ENCODE data around the gene LCN6.

The LCN6 gene

DNA sequence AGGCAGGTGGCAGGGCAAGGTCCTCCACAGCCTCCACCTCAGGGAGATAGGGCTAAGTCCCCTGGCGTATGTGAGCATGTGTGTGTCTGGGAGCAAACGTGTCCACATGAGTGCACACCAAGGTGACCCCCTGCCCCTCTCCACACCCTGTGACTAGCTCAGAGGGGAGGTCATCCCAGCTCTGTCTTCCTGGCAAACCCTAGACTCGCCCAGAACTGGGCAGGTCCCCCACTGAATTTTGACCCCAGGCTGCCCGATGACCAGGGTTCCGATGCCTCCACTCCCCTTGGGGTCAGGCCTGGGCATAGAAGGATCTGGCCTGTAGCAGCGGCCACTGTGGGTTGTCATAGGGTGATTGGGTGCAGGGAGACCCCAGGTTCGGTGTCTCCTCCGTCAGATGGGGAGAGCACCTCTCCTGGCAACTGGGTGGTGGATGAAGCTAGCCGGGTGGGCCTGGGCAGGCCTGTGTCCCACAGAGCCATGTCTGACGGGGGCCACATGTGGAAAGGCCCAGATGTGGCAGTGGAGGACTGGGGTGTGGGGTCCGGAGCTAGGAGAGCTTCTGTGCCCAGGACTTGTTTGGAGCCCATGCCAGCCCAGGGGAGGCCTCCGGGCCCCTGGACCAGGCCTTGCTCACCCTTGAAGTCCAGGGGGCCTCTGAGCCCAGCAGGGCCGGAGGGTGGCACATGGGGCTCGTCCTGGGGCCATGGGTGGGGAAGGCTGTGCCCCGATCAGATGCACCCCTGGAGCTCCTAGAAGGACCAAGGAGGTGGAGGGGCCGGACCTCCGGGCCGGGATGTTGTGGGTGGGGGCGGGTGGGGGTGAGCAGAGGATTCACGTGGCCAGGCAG lies 29.8 kb downstream of the LCN6 start:
- no peak overlapping the region for H3K4me3 ChIP-seq (ENCODE audit: low read length)
- no peak for DNase-seq (ENCODE audit: low read depth)
- TF ChIP-seq CTCF (conservative IDR thresholded peaks at IDR 0.05; ENCODE audit: low read length): no peak

GRCh38 chr9:136717399-136717798 lies 30.9 kb downstream of the LCN6 start:
- no peak for DNase-seq (ENCODE audit: low read depth)
- H3K4me3 ChIP-seq (ENCODE audit: low read length): no peak overlapping the region
- no peak for TF ChIP-seq CTCF (conservative IDR thresholded peaks at IDR 0.05; ENCODE audit: low read length)

DNA sequence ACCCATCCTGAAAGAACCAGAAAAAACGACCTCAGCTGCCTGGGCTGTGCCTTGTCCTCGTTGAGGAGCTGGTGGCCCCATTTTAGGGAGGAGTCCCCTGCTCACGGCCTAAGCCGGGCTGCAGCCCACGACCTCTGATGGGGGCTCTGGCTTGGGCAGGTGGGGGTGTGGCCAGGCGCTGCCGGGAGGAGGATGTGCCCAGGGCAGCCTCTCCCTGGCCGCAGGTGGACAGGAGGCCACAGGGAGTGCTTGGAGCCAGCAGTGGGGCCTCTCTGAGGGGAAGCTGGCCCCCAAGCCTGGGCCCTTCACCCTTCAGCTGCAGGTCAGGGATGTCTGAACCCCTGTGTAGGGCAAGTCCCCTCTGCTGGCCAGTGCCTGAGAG lies 33.4 kb downstream of the LCN6 start:
- no peak overlapping the region for H3K4me3 ChIP-seq (ENCODE audit: low read length)
- DNase-seq (ENCODE audit: low read depth): no peak
- no peak for TF ChIP-seq CTCF (conservative IDR thresholded peaks at IDR 0.05; ENCODE audit: low read length)

- no peak for TF ChIP-seq CTCF (conservative IDR thresholded peaks at IDR 0.05; ENCODE audit: low read length)
- DNase-seq (ENCODE audit: low read depth): no peak
- no peak overlapping the region for H3K4me3 ChIP-seq (ENCODE audit: low read length)
Observed at GRCh38 chr9:136714096-136714892, 34.0 kb downstream of the LCN6 start.

- no peak for DNase-seq (ENCODE audit: low read depth)
- TF ChIP-seq CTCF (conservative IDR thresholded peaks at IDR 0.05; ENCODE audit: low read length): no peak
- H3K4me3 ChIP-seq (ENCODE audit: low read length): no peak overlapping the region
Observed at GRCh38 chr9:136713550-136713949, 34.8 kb downstream of the LCN6 start.

DNA sequence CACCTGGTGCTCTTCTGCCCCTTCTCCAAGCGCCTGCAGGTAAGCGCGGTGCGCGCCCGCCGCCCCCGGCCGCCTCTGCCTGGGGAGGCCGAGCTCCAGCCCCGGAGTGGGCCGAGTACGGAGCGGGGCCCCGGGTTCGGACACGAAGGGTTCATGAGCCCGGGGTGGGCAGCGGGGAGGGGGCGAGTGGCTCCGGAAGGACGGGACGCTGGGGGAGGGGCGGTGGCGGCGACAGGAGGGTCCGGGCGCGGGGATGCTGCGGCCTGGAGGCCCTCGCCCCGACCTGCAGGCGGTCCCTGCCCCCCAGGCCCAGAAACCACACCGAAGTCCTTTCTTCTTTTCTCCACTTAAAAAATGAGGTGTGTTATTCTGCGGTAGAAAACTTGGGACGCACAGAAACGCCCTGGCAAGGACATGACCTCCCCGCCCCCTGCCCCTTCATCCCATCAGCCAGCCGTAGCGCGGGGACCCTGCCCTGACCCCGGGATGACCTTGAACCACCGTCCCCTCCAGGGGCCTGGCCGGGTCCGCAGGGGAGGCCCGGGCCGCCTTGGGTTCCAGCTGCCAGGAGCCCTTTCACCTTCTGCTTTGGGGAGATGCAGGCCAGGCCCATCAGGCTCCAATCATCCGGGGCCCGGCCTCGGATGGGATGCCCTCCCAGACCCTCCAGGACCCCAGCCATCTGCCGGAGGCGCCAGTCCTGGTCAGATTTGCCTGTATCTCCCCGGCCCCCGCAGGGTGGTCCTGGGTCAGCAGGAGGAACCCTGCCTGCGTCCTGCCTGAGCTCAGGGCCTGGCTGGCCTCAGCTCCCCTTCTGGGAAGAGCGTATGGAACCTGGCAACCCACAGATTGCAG lies 35.4 kb downstream of the LCN6 start:
- no peak for DNase-seq (ENCODE audit: low read depth)
- TF ChIP-seq CTCF (conservative IDR thresholded peaks at IDR 0.05; ENCODE audit: low read length): no peak
- H3K4me3 ChIP-seq (ENCODE audit: low read length): no peak overlapping the region

Measured in AG10803 (cell line).